OCI-LY3 (cell line): ENCODE results near the gene ZNF768.

ENCODE experiments used
- EZH2phosphoT487 ChIP-seq: fragments of 200-600 bp; shearing (Covaris generic); IDR thresholded peaks from 2 replicates; pipeline ENCODE4 v1.6.1; 2018; ENCODE audit warnings: antibody characterized with exemption, mixed run types, low read depth
- TF ChIP-seq, protein P1 (sequence below): fragments of 200-600, 300-600 bp; sonication (generic); IDR thresholded peaks from 2 replicates; pipeline ENCODE4 v1.5.1; 2014; ENCODE audit warnings: antibody characterized with exemption, low read length, low read depth

DNA sequence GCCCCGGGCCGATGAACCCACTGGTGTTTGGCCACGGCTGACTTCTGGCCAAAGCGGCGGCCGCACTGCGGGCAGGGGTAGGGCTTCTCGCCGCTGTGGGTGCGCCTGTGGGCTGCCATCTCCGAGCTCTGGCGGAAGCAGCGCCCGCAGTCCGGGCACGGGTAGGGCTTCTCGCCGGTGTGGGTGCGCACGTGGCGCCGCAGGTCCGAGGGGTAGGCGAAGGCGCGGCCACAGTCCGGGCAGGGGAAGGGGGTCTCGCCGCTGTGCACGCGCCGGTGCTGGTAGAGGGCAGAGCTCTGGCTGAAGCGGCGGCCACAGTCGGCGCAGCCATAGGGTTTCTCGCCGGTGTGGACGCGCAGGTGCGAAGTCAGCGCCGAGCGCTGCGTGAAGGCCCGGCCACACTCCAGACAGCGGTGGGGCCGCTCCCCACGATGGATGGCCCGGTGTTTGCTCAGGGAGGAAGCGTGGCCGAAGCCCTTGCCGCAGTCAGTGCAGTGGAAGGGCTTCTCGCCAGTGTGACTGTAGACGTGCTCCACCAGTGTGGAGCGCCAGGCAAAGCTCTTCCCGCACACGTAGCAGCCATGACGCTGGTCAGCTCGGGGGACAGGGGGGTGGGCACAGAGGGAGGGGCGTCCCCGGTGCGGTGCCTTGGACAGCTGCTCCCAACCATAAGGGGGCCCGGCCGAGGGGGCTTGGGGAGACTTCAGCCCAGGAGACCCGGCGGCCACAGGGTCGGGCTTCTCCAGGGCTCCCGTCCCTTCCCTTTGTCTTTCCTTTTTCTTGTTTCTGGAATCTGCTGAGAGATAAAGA is 29.2 kb upstream of the ZNF768 start:
- TF ChIP-seq, protein P1, sequence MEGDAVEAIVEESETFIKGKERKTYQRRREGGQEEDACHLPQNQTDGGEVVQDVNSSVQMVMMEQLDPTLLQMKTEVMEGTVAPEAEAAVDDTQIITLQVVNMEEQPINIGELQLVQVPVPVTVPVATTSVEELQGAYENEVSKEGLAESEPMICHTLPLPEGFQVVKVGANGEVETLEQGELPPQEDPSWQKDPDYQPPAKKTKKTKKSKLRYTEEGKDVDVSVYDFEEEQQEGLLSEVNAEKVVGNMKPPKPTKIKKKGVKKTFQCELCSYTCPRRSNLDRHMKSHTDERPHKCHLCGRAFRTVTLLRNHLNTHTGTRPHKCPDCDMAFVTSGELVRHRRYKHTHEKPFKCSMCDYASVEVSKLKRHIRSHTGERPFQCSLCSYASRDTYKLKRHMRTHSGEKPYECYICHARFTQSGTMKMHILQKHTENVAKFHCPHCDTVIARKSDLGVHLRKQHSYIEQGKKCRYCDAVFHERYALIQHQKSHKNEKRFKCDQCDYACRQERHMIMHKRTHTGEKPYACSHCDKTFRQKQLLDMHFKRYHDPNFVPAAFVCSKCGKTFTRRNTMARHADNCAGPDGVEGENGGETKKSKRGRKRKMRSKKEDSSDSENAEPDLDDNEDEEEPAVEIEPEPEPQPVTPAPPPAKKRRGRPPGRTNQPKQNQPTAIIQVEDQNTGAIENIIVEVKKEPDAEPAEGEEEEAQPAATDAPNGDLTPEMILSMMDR, result no peak
- TF ChIP-seq EZH2phosphoT487, result no peak
